IMR-90 (cell line): ENCODE measurements around the gene ZNF726.

Source experiments
- BHLHE40 ChIP-seq: fragments of 150-350 bp; IDR thresholded peaks from 2 replicates; pipeline ENCODE4 v1.6.1; 2016; ENCODE audit warnings: mild to moderate bottlenecking, low read depth, low read length
- CEBPB ChIP-seq: IDR thresholded peaks from 2 replicates; pipeline ENCODE4 v1.6.1; 2012; ENCODE audit warnings: low read depth, low read length, improper control_type of control experiment
- POLR2A ChIP-seq: IDR thresholded peaks from 2 replicates; pipeline ENCODE4 v1.6.1; 2012; ENCODE audit warnings: mild to moderate bottlenecking, low read depth, low read length
- RAD21 ChIP-seq: IDR thresholded peaks from 2 replicates; pipeline ENCODE4 v1.6.1; 2012; ENCODE audit warnings: low read length, improper control_type of control experiment
- TF ChIP-seq, protein P1 (sequence below): conservative IDR thresholded peaks from 2 replicates; pipeline ENCODE4 v1.5.1; 2012; ENCODE audit warnings: mild to moderate bottlenecking, low read depth, low read length, improper control_type of control experiment

DNA sequence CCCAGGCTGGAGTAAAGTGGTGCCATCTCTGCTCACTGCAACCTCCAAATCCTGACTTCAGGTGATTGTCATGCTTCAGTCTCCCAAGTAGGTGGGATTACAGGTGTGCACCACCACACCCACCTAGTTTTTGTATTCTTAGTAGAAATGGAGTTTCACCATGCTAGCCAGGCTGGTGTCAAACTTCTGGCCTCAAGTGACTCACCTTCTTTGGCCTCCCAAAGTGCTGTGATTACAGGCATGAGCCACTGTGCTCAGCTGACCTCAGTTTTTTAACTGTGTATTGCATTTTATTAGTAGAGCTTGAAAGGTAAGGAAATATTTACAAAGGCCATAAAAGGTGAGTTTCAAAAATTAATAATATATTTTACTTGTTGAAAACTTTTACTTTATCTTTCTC lies 2.3 kb downstream of the ZNF726 start:
- TF ChIP-seq BHLHE40 (no peak), CEBPB (no peak), RAD21 (no peak), POLR2A (no peak)
- TF ChIP-seq, protein P1, sequence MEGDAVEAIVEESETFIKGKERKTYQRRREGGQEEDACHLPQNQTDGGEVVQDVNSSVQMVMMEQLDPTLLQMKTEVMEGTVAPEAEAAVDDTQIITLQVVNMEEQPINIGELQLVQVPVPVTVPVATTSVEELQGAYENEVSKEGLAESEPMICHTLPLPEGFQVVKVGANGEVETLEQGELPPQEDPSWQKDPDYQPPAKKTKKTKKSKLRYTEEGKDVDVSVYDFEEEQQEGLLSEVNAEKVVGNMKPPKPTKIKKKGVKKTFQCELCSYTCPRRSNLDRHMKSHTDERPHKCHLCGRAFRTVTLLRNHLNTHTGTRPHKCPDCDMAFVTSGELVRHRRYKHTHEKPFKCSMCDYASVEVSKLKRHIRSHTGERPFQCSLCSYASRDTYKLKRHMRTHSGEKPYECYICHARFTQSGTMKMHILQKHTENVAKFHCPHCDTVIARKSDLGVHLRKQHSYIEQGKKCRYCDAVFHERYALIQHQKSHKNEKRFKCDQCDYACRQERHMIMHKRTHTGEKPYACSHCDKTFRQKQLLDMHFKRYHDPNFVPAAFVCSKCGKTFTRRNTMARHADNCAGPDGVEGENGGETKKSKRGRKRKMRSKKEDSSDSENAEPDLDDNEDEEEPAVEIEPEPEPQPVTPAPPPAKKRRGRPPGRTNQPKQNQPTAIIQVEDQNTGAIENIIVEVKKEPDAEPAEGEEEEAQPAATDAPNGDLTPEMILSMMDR, result no peak
